Jurkat, Clone E6-1 (cell line): ENCODE results near the gene LZTS2.
A peak's percentile ranks its signal among the peaks of the same experiment; 100 is the strongest.

Source experiments
- DNase-seq: peaks from one replicate; pipeline ENCODE4 v3.0.0-alpha.2; 2011; ENCODE audit warnings: low read depth, low spot score
- H3K4me3 ChIP-seq: 2 replicates; pipeline ENCODE4 v1.5.1; 2011; ENCODE audit warnings: mild to moderate bottlenecking, low read length, control low read depth, moderate library complexity

LZTS2 gene

GRCh38 chr10:101010329-101010728, 10.7 kb downstream of the LZTS2 start:
- DNase-seq, result no peak
- no peak overlapping the region for H3K4me3 ChIP-seq

DNA sequence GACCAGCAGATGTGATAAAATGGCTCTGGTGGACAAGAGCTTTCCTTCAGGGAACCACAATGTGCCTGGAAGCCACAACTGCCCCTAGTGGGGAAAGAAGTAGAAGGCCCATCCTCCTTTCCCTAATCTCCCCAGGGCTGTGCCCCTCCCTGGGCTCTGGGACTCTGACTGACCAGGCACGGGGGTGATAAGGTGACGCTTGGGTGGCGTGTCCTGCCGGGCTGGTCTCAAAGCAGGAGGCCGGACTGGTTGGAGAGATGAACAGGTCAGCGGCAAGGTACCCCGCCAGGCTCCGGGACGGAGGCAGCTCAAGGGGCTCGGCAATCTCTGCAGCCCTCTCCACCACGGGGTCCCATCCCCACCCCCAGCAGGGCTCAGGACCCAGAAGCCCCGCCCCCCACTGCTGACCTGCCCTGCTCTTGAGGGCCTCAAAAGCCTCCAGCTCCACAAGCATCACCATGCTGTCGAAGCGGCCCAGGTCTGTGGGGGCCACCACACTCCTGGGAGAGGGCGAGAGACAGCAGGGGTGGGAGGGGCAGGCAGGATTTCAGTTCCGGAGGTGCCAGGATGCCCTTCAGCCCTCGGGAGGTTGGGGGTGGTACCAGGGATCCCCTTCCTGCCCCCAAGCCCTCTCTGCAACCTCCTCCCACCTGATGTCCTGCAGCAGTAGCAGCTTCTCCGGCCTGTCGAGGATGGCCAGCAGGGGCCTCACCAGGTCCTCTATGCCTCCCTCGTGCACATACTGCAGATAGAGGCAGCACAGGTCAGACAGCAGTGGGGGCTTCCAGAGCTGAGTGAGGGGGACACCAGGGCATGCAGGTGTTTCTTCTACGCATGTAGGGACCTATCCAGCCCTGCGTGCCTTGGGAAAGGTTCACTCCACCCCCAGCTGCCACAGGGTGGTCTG, 12.2 kb downstream of the LZTS2 start:
- H3K4me3 ChIP-seq, result no peak overlapping the region
- DNase-seq, result no peak

DNA sequence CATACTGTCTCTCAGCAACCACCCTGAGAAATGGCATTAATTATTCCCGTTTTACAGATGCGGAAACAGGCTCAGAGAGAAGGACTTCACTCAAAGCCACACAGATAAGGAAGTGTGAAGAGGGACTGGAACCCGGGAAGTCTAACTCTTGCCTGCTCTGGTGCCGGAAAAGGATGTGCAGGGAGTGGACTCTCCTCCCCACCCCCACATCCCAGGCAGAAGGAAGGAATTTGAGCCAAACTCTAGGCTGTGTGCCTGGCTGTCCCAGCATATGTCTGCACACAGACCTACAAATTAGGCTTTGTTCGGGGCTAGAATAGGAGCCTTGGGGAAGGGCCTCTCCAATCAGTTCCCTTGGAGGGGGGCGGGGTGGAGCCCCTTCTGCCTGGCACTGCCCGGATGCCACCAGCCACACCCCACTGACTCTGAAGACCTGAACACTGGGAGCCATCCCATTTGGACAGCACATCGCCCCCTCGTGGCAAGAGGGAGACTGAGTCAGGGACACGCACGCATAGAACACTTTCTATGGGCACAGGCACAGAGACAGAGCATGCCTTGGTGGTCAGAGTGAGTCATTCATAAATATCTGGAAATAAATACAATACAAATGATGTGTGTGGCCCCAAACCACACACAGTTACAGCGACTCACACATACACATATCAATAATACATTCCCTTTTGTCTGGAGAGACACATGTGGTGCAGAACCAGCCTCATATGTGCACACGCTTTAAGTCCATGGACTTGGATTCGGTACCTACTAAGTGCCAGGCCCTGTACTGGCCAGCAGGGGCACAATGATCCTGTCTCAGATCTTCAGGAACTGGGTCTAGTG, 13.1 kb downstream of the LZTS2 start:
- peak; percentile 67 for DNase-seq

GRCh38 chr10:101013365-101013825, 13.8 kb downstream of the LZTS2 start:
- DNase-seq, result no peak
- no peak overlapping the region for H3K4me3 ChIP-seq

More for the DNA sequence above, 13.1 kb downstream of the LZTS2 start:
- no peak overlapping the region for H3K4me3 ChIP-seq

DNA sequence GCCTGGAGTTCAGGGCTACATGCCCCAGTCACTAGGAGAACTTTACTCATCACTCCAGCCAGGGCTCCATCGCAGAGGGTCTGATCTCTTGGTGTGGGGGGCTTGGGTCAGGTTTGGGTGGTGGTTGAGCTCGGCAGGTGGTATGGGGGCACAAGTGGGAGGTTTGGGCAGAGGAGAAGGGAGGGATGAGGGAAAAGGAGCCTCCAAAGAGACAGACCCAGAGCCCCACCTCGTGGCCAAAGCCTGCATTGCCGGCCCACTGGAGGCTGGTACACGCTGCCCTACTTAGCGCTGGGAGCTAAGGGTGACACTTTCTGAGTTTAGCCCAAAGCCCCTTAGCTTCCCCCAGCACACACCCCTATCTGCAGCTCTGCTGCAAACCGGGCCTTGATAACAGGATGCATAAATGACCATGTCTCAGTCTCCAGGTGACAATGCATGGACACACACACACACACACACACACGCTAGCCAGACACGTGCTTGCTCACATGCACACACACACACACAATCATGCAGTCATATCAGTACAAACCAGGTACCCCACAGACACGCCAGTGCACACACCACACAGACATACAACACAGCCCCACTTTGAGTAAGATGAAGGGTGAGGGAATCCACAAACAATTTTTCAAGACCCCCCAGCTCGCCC, 14.7 kb downstream of the LZTS2 start:
- peak; percentile 23 for DNase-seq
- no peak overlapping the region for H3K4me3 ChIP-seq

DNA sequence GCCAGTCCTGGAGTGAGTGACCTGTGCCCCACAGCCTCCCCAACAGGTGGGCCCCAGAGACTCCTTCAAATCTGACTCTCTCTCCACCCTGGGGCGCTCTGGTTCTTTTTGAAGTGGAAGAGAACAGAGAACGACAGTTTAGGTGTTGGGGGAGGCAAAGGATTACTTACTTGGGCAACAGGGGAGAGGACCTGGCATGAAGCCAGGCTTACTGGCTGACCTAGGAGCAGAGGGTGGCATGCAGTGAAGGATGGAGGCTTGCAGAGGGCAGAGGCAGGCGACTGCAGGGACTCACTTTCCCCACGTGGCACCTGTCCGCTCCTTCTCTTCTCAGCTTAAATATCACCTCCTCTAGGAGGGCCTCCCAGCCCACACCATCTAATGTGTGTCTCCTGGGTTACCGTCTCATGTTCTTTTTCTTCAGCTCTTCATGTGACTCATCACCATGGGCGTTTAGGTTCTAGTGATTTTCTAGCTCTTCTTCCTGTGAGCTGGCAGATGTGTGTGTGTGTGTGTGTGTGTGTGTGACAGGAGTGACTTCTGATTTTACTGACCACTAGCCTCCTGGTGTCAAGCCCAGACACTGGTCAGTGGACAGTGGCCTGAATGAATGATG, 15.5 kb downstream of the LZTS2 start:
- no peak overlapping the region for H3K4me3 ChIP-seq
- DNase-seq, result no peak

DNA sequence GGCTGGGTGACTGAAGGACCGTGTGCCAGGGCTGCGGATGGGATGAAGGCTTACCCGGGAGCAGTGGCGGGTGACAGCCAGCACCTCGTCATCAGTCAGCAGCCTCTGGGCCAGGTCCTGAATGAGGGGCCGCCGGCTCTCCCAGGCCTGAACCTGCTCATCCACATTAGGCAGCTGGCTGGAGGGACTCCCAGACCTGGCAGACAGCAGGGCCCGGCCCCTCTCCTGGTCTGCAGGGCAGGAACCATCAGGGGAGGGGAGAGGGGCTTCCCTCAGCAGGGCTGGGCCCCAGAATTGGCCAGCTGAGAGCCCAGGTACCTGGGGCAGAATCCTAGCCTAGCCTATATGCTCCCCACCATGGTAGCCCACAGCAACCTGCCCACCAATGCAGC, 16.0 kb downstream of the LZTS2 start:
- no peak overlapping the region for H3K4me3 ChIP-seq
- DNase-seq, result no peak

DNA sequence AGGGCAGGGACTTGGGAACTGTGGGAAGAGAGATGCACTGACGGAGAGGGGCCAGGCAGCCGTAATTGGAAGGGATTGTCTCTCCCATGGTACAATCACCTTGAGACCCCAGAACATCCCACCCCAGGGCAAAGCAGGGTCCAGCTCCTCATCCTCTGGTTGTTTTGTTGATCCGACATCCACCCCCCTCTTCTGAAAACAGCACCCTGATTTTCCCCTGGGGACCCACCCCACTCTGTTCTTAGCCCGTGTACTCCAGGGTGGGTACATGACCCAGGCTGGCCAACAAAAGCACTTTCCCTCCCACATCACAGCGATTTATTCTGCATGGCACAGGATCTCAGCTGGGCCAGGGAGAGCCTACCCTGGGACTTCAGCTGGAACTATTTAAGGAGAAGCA, 17.2 kb downstream of the LZTS2 start:
- DNase-seq, result no peak
- H3K4me3 ChIP-seq, result no peak overlapping the region

DNA sequence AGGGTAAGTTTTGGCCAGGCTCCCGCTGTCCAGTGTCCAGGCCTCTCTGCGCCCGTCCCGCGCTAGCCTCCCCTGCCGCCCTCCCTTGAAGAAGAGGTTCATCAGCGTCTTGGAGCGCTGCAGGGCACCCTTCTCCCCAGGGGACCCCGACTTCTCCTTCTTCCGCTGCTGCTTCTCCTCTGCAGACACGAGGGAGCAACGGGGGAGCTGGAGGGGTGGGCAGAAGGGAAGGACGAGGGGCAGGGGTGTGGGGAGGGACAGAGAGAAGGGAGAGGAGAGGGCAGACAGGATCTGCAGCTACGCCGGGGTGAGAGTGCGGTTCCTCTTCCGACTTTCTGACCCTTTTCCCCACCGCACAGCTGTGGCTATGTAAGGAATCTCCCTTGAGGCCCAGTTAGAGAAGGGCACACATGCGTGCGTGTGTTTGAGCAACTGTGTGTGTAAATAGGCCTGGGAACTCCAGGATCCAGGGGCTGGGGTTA, 18.6 kb downstream of the LZTS2 start:
- H3K4me3 ChIP-seq, result no peak overlapping the region
- DNase-seq, result no peak

DNA sequence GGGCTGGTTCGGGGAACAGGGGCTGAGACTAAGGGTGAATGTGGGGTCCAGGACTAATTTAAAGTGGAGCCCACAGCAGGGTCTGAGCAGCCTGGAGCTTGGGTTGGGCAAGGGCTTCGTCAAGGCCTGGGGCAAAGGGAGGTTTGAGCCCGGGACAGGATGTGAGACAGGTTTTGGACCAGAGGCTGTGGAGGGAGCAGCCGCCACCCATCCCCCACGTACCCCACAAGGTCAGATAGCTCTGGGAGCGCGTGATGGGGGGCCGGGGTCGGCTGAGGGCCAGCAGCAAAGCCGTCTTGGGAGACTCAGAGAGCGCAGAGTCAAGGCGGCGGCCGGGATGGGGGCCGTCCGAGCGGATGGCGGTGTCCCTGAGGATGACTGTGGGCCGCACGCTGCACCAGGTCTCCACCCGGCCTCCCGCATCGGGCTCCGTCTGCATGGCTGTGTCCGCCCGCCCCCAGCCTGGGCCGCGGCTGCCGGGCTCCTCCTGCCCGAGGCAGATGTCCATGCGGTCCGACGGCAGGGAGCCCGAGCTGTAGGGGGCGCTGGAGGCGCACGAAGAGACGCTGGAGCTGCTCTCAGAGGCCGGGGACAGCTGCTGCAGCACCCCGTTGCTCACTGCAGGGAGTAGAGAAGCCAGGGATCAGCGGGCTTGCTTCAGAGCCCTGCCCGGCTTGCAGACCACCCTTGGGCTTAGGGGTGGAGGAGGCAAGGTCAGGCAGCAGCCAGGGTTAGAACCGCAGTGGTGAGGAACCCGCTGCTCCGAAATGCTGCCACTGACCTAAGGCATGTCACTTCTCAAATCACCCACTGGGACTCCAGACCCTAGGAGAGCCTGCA, 19.2 kb downstream of the LZTS2 start:
- no peak for DNase-seq
- no peak overlapping the region for H3K4me3 ChIP-seq

GRCh38 chr10:101019440-101019703, 19.8 kb downstream of the LZTS2 start:
- DNase-seq, result no peak
- no peak overlapping the region for H3K4me3 ChIP-seq

GRCh38 chr10:101020427-101021075, 20.9 kb downstream of the LZTS2 start:
- no peak overlapping the region for H3K4me3 ChIP-seq
- no peak for DNase-seq

DNA sequence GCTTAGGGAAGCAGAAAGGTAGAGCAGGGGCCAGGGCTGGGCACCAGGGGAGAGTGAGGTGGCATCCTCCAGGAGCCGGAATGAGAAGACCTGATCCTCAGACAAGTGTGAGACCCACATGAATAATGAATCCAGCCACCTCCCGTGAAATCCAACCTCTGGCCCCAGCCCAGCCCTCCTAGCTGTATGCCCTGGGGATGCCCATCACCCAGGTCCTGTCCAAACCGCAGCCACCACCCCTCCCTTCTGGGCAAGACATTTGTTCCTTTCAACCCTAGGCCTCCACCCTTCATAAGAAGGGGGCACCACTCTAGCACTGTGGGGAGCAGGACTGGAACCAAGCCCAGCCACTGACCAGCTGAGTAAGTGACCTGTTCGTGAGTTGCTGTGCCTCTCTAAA, 21.6 kb downstream of the LZTS2 start:
- H3K4me3 ChIP-seq, result no peak overlapping the region
- DNase-seq, result no peak

DNA sequence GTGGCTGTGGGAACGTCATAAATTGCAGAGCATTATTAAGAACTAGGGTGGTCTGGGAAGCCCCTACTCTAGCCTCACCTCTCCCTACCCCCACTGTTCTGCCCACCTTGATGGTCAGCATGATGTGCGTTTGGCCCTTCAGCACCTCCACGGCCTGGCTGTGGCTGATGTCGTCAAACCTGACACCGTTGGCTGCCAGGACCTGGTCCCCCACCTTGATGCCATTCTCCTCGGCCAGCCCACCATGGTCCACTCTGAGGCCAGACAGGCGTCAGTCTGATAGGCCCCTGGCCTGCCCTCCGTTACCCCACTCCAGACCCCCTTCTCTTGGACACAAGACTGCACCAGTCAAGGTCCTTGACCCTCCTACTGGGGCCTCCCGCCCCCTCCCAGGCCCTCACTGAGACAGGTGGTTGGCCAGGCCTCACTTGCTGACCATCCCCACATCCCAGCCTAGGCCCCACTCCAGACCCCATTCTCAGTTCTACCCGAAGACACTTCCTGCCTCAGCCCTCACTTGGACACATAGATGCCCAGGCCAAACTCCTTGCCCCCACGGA, 22.2 kb downstream of the LZTS2 start:
- no peak for DNase-seq
- no peak overlapping the region for H3K4me3 ChIP-seq

DNA sequence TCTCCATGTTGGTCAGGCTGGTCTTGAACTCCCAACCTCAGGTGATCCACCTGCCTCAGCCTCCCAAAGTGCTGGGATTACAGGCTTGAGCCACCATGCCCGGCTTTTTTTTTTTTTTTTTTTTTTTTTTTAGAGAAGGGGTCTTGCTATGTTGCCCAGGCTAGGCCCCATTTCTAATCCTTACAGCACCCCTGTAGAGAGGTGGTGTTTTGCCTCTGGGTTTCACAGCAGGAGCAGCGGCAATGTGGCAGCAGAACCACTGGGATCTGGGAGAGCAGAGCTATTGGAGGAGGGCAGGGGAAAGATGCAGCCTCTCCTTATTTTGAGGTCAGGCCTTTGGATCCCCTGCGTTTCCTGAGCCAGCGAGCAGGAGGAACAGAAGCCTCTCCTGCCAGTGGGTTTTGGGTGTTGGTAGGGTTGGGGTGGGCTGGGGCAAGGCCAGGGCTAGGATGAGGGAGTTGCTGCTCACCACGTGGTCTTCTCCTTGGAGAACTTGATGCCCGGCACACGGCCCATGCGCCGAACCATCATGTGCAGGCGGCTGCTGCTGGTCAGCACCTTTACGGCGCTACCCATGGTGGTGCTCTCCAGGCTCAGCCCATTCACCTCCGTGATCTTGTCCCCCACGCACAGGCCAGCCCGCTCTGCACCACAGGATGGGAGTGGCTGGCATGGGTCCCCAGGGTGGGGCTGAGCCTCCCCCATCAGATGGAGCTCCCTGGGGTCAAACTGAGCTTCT, 23.5 kb downstream of the LZTS2 start:
- H3K4me3 ChIP-seq, result no peak overlapping the region
- no peak for DNase-seq

- no peak overlapping the region for H3K4me3 ChIP-seq
- DNase-seq, result no peak
Observed at GRCh38 chr10:101027106-101027720, 27.6 kb downstream of the LZTS2 start.
